A673 (cell line): Measurements from ENCODE around the gene TPO. TPM values are rescaled to one million over a fixed set of nuclear protein-coding genes. Genes with fewer than 3 reads are reported as not detected.
"Not testable (repeated sequence)": the region's sequence is repeated elsewhere in the genome, so short reads cannot be mapped to it uniquely, and the experiment has no call there.

Source experiments
- BruUV-seq: library from RNA; stranded (reverse); fragments of 400-500 nt; replicated peaks from 2 replicates; lab custom pipeline; 2021; lab: Mats Ljungman, UMichigan
- CTCF ChIA-PET: fragments of 300-600 bp; sonication (Branson Sonifier 250); formaldehyde crosslinking; loops from one replicate; lab custom pipeline; 2022; ENCODE audit warnings: antibody characterized with exemption; lab: Charles Lee
- POLR2A ChIA-PET: fragments of 300-600 bp; sonication (Branson Sonifier 250); formaldehyde crosslinking; loops from one replicate; lab custom pipeline; 2022; ENCODE audit warnings: antibody characterized with exemption; ENCODE audit not compliant: low non-redundant PET; lab: Charles Lee
- DNase-seq: peaks from one replicate; pipeline ENCODE4 v3.0.0-alpha.2; 2015; ENCODE audit warnings: low spot score
- H3K27ac ChIP-seq: fragments of 200-600 bp; sonication (generic); 2 replicates; pipeline ENCODE4 v1.5.1; 2016; ENCODE audit warnings: mixed run types, low read depth, mild to moderate bottlenecking, mixed read lengths, antibody characterized with exemption, low read length; ENCODE audit not compliant: poor library complexity, severe bottlenecking
- H3K27me3 ChIP-seq: fragments of 200-600 bp; sonication (generic); replicated peaks from 2 replicates; pipeline ENCODE4 v1.6.1; 2017; ENCODE audit warnings: mixed run types, low read depth, mild to moderate bottlenecking, mixed read lengths, antibody characterized with exemption, low read length; ENCODE audit not compliant: insufficient read depth, poor library complexity
- H3K36me3 ChIP-seq: fragments of 200-600 bp; sonication (generic); 2 replicates; pipeline ENCODE4 v1.6.1; 2016; ENCODE audit warnings: mixed run types, mild to moderate bottlenecking, mixed read lengths, antibody characterized with exemption, low read length; ENCODE audit not compliant: insufficient read depth, poor library complexity, severe bottlenecking
- H3K4me1 ChIP-seq: fragments of 200-600 bp; sonication (generic); 2 replicates; pipeline ENCODE4 v1.6.1; 2017; ENCODE audit warnings: mixed run types, mild to moderate bottlenecking, mixed read lengths, antibody characterized with exemption, low read length; ENCODE audit not compliant: insufficient read depth, poor library complexity, severe bottlenecking
- H3K4me3 ChIP-seq: fragments of 200-600 bp; sonication (generic); 2 replicates; pipeline ENCODE4 v1.5.1; 2016; ENCODE audit warnings: low read depth, mixed run types, mild to moderate bottlenecking, mixed read lengths, low read length; ENCODE audit not compliant: poor library complexity, severe bottlenecking
- H3K9me3 ChIP-seq: fragments of 200-600 bp; sonication (generic); 2 replicates; pipeline ENCODE4 v1.6.1; 2016; ENCODE audit warnings: mixed run types, low read depth, mild to moderate bottlenecking, mixed read lengths, antibody characterized with exemption, low read length; ENCODE audit not compliant: poor library complexity, severe bottlenecking
- EZH2 ChIP-seq: fragments of 200-600 bp; sonication (generic); IDR thresholded peaks from 2 replicates; pipeline ENCODE4 v1.6.1; 2017; ENCODE audit warnings: borderline replicate concordance, low read depth, mild to moderate bottlenecking, mixed read lengths, antibody characterized with exemption, low read length; ENCODE audit not compliant: poor library complexity, severe bottlenecking
- intact Hi-C: fragments of 100-400 bp; cut with micrococcal nuclease; formaldehyde crosslinking; loops from one replicate; pipeline ENCODE4 v1.10.0; 2022; ENCODE audit not compliant: unreplicated experiment
- total RNA-seq: library from RNA; stranded (reverse); gene quantifications from 2 replicates; pipeline ENCODE4 v1.2.3, GENCODE V29; 2021
- TF ChIP-seq, protein P1 (sequence below): fragments of 300-800, 200-600 bp; sonication (generic); conservative IDR thresholded peaks from 2 replicates; pipeline ENCODE4 v1.5.1; 2017; ENCODE audit warnings: low read depth, mild to moderate bottlenecking, antibody characterized with exemption, low read length, moderate library complexity, mixed read lengths

TPO gene
- total RNA-seq, 1 experiment from 2014 or later: not detected

DNA sequence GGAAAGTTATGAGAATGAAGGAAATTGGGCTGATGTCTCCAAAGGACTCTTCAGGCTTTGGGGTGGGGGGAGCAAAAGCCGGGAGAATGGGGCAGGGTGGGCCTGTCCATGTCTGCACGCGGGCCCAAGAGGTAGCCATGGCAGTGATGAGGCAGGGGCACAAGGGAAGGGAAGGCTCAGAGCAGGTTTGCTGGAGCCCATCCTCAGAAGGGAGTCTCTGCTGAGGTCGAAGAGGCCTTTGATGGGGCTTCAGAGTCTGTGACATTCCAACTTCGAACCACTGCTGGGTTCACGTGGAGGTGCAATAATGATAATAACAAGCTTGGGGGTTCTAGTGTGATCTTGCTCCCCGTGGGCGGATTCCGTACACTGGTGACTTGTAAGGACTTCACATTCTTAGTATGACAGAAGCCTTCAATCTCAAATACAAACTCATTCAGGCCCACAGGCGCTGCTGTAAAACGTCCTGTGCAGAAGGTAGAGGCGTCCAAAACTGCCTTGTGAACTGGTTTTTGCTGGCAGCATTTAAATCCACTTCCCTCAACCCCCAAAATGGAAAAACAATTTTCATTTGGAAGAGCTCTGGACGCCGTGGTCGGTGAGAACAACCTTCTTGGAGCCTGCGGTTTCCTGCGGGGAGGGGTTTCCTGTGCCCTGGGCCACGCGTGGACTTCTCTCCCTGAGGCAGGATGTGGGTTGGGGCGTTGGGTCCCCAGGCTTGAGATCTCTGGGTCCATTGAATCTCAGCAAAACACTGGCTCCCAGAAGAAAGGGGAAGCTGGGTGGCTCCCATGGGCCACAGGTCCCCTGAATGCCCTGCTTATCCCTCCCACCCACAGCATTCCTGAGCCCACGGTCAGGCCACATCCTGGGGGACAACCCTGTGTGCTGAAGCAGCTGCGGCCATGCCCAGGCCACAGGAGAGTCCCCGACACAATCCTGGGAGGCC lies 151.0 kb downstream of the TPO start:
- POLR2A ChIA-PET: no interaction called here
- intact Hi-C loops: no loop called here
- BruUV-seq: no TSS peak
- Histone ChIP-seq H3K27ac (no peak overlapping the region), H3K9me3 (no peaks in the 10 kb centered on the region), H3K4me3 (no peak overlapping the region), H3K27me3 (no peaks in the 10 kb centered on the region), H3K4me1 (no peaks in the 10 kb centered on the region), H3K36me3 (no peaks in the 10 kb centered on the region)
- no peak for DNase-seq
- no peak for TF ChIP-seq EZH2
- TF ChIP-seq, protein P1, sequence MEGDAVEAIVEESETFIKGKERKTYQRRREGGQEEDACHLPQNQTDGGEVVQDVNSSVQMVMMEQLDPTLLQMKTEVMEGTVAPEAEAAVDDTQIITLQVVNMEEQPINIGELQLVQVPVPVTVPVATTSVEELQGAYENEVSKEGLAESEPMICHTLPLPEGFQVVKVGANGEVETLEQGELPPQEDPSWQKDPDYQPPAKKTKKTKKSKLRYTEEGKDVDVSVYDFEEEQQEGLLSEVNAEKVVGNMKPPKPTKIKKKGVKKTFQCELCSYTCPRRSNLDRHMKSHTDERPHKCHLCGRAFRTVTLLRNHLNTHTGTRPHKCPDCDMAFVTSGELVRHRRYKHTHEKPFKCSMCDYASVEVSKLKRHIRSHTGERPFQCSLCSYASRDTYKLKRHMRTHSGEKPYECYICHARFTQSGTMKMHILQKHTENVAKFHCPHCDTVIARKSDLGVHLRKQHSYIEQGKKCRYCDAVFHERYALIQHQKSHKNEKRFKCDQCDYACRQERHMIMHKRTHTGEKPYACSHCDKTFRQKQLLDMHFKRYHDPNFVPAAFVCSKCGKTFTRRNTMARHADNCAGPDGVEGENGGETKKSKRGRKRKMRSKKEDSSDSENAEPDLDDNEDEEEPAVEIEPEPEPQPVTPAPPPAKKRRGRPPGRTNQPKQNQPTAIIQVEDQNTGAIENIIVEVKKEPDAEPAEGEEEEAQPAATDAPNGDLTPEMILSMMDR: no peak
- CTCF ChIA-PET: no interaction called here

GRCh38 chr2:1567556-1568344 lies 154.5 kb downstream of the TPO start:
- H3K27me3 ChIP-seq: no peaks in the 10 kb centered on the region
- H3K4me1 ChIP-seq: no peaks in the 10 kb centered on the region
- no peak overlapping the region for H3K27ac ChIP-seq
- no TSS peak for BruUV-seq
- no peak for TF ChIP-seq EZH2
- TF ChIP-seq, protein P1: no peak
- ChIA-PET POLR2A (no interaction called here), CTCF (no interaction called here)
- intact Hi-C loops: no loop called here
- DNase-seq: no peak
- H3K4me3 ChIP-seq: no peak overlapping the region
- H3K36me3 ChIP-seq: no peaks in the 10 kb centered on the region
- no peaks in the 10 kb centered on the region for H3K9me3 ChIP-seq

- H3K27ac ChIP-seq, POLR2A ChIA-PET, H3K4me3 ChIP-seq, BruUV-seq, DNase-seq, intact Hi-C loops, CTCF ChIA-PET, H3K9me3 ChIP-seq, H3K36me3 ChIP-seq, H3K27me3 ChIP-seq, H3K4me1 ChIP-seq: not testable (repeated sequence)
These were observed 155.0 kb downstream of the TPO start for GRCh38 chr2:1568345-1568668.
